HEK293T (cell line): ENCODE measurements around the gene ARL4A.

Source experiments
- CTCF ChIA-PET: fragments of 350-600 bp; formaldehyde crosslinking; extraction: SDS; loops from one replicate; lab custom pipeline; 2021; ENCODE audit warnings: antibody characterized with exemption, inconsistent platforms; lab: Yijun Ruan, JAX
- POLR2A ChIA-PET: fragments of 350-600 bp; formaldehyde crosslinking; extraction: SDS; loops from one replicate; lab custom pipeline; 2020; ENCODE audit warnings: antibody characterized with exemption, inconsistent platforms; lab: Yijun Ruan, JAX
- DNase-seq: peaks from one replicate; pipeline ENCODE4 v3.0.0; 2012; ENCODE audit warnings: mixed read lengths; ENCODE audit errors: extremely low spot score
- ARNT ChIP-seq: fragments of 450-650 bp; IDR thresholded peaks from 2 replicates; pipeline ENCODE4 v1.6.1; 2017; ENCODE audit warnings: mild to moderate bottlenecking
- BHLHE40 ChIP-seq: fragments of 450-650 bp; IDR thresholded peaks from 2 replicates; pipeline ENCODE4 v1.6.1; 2016; ENCODE audit warnings: mild to moderate bottlenecking, moderate library complexity, borderline replicate concordance
- CTBP1 ChIP-seq: fragments of 450-650 bp; IDR thresholded peaks from 2 replicates; pipeline ENCODE4 v1.6.1; 2016; ENCODE audit warnings: borderline replicate concordance
- ELF4 ChIP-seq: fragments of 450-650 bp; IDR thresholded peaks from 2 replicates; pipeline ENCODE4 v1.6.1; 2017; ENCODE audit warnings: antibody characterized with exemption
- FOXA1 ChIP-seq: fragments of 450-650 bp; IDR thresholded peaks from 2 replicates; pipeline ENCODE4 v1.6.1; 2016; ENCODE audit warnings: mild to moderate bottlenecking
- FOXK2 ChIP-seq: fragments of 450-650 bp; IDR thresholded peaks from 2 replicates; pipeline ENCODE4 v1.6.1; 2016; ENCODE audit warnings: mild to moderate bottlenecking
- FOXM1 ChIP-seq: fragments of 450-650 bp; IDR thresholded peaks from 2 replicates; pipeline ENCODE4 v1.6.1; 2017; ENCODE audit warnings: mild to moderate bottlenecking, borderline replicate concordance
- HDGF ChIP-seq: fragments of 450-650 bp; IDR thresholded peaks from 2 replicates; pipeline ENCODE4 v1.6.1; 2017; ENCODE audit warnings: antibody characterized with exemption, borderline replicate concordance
- L3MBTL2 ChIP-seq: fragments of 450-650 bp; conservative IDR thresholded peaks from 2 replicates; pipeline ENCODE4 v1.6.1; 2016; ENCODE audit warnings: mild to moderate bottlenecking
- LEF1 ChIP-seq: fragments of 450-650 bp; IDR thresholded peaks from 2 replicates; pipeline ENCODE4 v1.6.1; 2017; ENCODE audit warnings: mild to moderate bottlenecking, borderline replicate concordance
- NFRKB ChIP-seq: fragments of 450-650 bp; IDR thresholded peaks from 2 replicates; pipeline ENCODE4 v1.6.1; 2016; ENCODE audit warnings: mild to moderate bottlenecking, moderate library complexity
- SP1 ChIP-seq: fragments of 450-650 bp; IDR thresholded peaks from 2 replicates; pipeline ENCODE4 v1.6.1; 2017
- SUZ12 ChIP-seq: fragments of 450-650 bp; IDR thresholded peaks from 2 replicates; pipeline ENCODE4 v1.6.1; 2016; ENCODE audit warnings: mild to moderate bottlenecking
- TARDBP ChIP-seq: fragments of 450-650 bp; IDR thresholded peaks from 2 replicates; pipeline ENCODE4 v1.6.1; 2016
- ZNF384 ChIP-seq: fragments of 450-650 bp; IDR thresholded peaks from 2 replicates; pipeline ENCODE4 v1.6.1; 2016
- TF ChIP-seq, protein P1 (sequence below): fragments of 450-650 bp; IDR thresholded peaks from 2 replicates; pipeline ENCODE4 v1.6.1; 2016

ARL4A gene

GRCh38 chr7:12647364-12648219 is 39.8 kb upstream of the ARL4A start:
- DNase-seq: no peak
- TF ChIP-seq TARDBP (no peak), LEF1 (no peak), NFRKB (no peak), ELF4 (no peak), BHLHE40 (no peak), FOXK2 (no peak), FOXM1 (no peak), FOXA1 (no peak), ARNT (no peak), SUZ12 (no peak), SP1 (no peak), ZNF384 (no peak), L3MBTL2 (no peak), HDGF (no peak)
- POLR2A ChIA-PET: no interaction called here
- CTCF ChIA-PET: interaction anchor here (0.7 kb wide), 1 partner anchor 9 kb away, joined by 3 read pairs; no protein-coding TSS in a partner anchor

DNA sequence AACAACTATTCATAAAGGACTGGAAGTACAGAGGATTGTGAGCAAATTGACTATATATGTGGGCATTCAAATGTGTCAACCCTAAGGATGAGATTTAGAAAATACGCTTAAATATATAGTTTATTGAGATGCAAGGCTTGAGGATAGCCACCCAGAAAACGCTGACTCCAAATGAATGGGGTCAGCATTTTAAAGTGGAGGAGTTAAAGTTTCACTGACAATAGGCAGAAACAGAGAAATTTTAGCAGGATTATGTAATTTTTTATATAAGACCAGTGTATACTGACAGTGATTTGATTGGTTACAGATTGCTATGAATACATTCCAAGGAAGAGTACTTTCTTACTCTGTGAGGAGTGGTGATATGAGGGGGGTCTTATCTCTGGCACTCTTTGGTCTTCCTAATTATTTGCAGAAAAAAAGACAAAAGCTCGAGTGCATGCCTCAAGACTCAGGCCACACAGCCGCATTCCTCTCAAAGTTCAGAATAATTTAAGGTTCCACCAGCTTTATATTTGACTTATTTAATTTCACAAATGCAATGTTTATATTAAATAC is 38.6 kb upstream of the ARL4A start:
- CTCF ChIA-PET: no interaction called here
- POLR2A ChIA-PET: no interaction called here
- TF ChIP-seq, protein P1, sequence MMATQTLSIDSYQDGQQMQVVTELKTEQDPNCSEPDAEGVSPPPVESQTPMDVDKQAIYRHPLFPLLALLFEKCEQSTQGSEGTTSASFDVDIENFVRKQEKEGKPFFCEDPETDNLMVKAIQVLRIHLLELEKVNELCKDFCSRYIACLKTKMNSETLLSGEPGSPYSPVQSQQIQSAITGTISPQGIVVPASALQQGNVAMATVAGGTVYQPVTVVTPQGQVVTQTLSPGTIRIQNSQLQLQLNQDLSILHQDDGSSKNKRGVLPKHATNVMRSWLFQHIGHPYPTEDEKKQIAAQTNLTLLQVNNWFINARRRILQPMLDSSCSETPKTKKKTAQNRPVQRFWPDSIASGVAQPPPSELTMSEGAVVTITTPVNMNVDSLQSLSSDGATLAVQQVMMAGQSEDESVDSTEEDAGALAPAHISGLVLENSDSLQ: no peak
- TF ChIP-seq CTBP1: no peak
- no peak for TF ChIP-seq ARNT
- no peak for TF ChIP-seq FOXA1
- no peak for TF ChIP-seq FOXM1
- no peak for DNase-seq

DNA sequence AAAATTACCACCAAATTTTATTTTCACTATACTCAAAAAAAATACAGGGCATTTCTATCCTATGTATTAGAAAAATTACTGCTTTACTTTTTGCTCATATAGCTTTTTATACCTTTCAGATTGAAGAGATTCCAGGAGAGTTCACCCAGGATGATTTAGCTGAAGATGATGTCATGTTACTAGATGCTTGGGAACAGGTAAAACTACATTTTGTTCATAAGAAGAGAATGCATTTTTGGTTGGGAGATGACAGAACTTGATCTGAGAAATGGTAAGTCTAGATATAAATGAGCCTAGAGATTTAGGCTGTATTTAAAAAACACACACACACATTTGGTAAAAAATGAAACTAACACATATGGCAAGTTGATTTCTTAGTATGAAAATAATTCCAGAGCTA is 38.1 kb upstream of the ARL4A start:
- POLR2A ChIA-PET: no interaction called here
- CTCF ChIA-PET: no interaction called here
- TF ChIP-seq LEF1 (no peak), FOXK2 (no peak), CTBP1 (no peak), NFRKB (no peak)
- DNase-seq: no peak

GRCh38 chr7:12650080-12650479 is 37.4 kb upstream of the ARL4A start:
- TF ChIP-seq ZNF384: no peak
- no peak for TF ChIP-seq FOXK2
- TF ChIP-seq L3MBTL2: no peak
- TF ChIP-seq TARDBP: no peak
- no peak for TF ChIP-seq CTBP1
- no peak for TF ChIP-seq FOXA1
- TF ChIP-seq SUZ12: no peak
- no peak for TF ChIP-seq LEF1
- TF ChIP-seq NFRKB: no peak
- TF ChIP-seq ELF4: no peak
- TF ChIP-seq FOXM1: no peak
- no peak for TF ChIP-seq BHLHE40
- TF ChIP-seq, protein P1: no peak
- TF ChIP-seq ARNT: no peak
- no peak for TF ChIP-seq SP1
- POLR2A ChIA-PET: no interaction called here
- CTCF ChIA-PET: no interaction called here
- no peak for DNase-seq

GRCh38 chr7:12653110-12653509 is 34.3 kb upstream of the ARL4A start:
- no peak for DNase-seq
- ChIA-PET CTCF (no interaction called here), POLR2A (no interaction called here)
- no peak for TF ChIP-seq ZNF384
- TF ChIP-seq FOXM1: no peak
- TF ChIP-seq ELF4: no peak
- no peak for TF ChIP-seq SUZ12
- no peak for TF ChIP-seq L3MBTL2
- TF ChIP-seq ARNT: no peak
- TF ChIP-seq NFRKB: no peak
- TF ChIP-seq, protein P1: no peak
- no peak for TF ChIP-seq SP1
- TF ChIP-seq TARDBP: no peak
- no peak for TF ChIP-seq BHLHE40
- no peak for TF ChIP-seq HDGF
- TF ChIP-seq LEF1: no peak
- no peak for TF ChIP-seq FOXK2
- TF ChIP-seq CTBP1: no peak

- POLR2A ChIA-PET: no interaction called here
- CTCF ChIA-PET: no interaction called here
- DNase-seq: no peak
- TF ChIP-seq LEF1 (no peak), ELF4 (no peak), FOXA1 (no peak), L3MBTL2 (no peak), NFRKB (no peak), FOXK2 (no peak), BHLHE40 (no peak), HDGF (no peak)
- TF ChIP-seq, protein P1: no peak
Measured at GRCh38 chr7:12653518-12653917, 33.9 kb upstream of the ARL4A start.
